ENCODE data around the gene YIPF4. TPM values are rescaled to one million over a fixed set of nuclear protein-coding genes. Genes with fewer than 3 reads are reported as not detected.
A peak's percentile ranks its signal among the peaks of the same experiment; 100 is the strongest.

The YIPF4 gene
- total and polyA plus RNA-seq, 2 of the 4 experiments (the other 2 are of a cell fraction), result 3.6 to 6.8 TPM

DNA sequence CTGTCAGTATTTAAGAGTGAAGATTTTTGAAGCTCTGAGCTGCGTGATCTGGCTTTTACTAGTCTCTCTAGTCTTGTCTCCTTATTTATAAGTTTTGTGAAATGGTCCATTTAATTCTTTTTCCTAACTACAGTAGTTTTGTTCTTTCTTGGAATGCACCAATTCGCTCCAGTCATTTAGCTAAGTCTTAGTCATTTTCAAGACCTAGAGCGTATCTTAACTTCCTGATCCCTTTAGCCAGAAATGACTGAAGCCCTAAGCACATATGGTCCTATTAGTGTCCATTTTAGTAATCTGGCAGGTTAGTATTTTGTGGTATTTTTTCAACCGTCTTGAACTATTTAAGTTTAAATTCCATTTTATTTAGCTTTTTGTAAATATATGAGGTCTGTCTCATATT, 82.7 kb downstream of the YIPF4 start:
- Histone ChIP-seq H2AK9ac (replicated peaks; ENCODE audit: low read depth, low read length, poor library complexity) (no peak overlapping the region), H3K4ac (ENCODE audit: low read depth, low read length) (no peak overlapping the region), H2BK5ac (ENCODE audit: low read depth, low read length, poor library complexity, severe bottlenecking) (peak overlapping the region; percentile 38), H2AK5ac (ENCODE audit: low read depth, low read length) (no peak overlapping the region), H3K9ac (ENCODE audit: low read depth, low read length) (no peak overlapping the region), H2BK20ac (ENCODE audit: low read depth, low read length) (no peak overlapping the region), H3K56ac (ENCODE audit: extremely low read depth, insufficient read depth, low read length) (no peak overlapping the region), H3K23ac (ENCODE audit: low read depth, low read length) (no peak overlapping the region), H4K5ac (ENCODE audit: low read depth, low read length) (no peak overlapping the region), H4K20me1 (ENCODE audit: insufficient read depth, low read length) (peaks cover 79% of the 10 kb centered on the region), H4K91ac (ENCODE audit: insufficient read depth, low read depth, low read length) (no peak overlapping the region), H3K4me1 (ENCODE audit: control insufficient read depth, insufficient read depth, low read length) (peaks cover 1% of the 10 kb centered on the region; the same call in 1 of the 2 replicates), H3K4me2 (ENCODE audit: low read depth, low read length) (peak overlapping the region; percentile 45; the same call in 1 of the 2 replicates), H3K9me3 (ENCODE audit: control insufficient read depth, insufficient read depth, low read length) (no peaks in the 10 kb centered on the region), H4K8ac (ENCODE audit: low read depth in 2 of 2, low read length in 2 of 2) (no peak overlapping the region), H2BK15ac (ENCODE audit: low read depth, low read length) (no peak overlapping the region), H3K14ac (replicated peaks; ENCODE audit: low read depth, low read length) (no peak overlapping the region), H2BK120ac (ENCODE audit: low read depth, low read length) (no peak overlapping the region), H3K4me3 (ENCODE audit: insufficient read depth, low read depth, low read length) (no peak overlapping the region), H3K36me3 (ENCODE audit: control insufficient read depth, insufficient read depth, low read length) (peaks cover 2% of the 10 kb centered on the region; the same call in 1 of the 2 replicates), H3K27ac (ENCODE audit: insufficient read depth, low read length) (no peak overlapping the region), H3K9me1 (ENCODE audit: insufficient read depth, low read length) (peaks cover 7% of the 10 kb centered on the region; the same call in 1 of the 2 replicates), H3K27me3 (ENCODE audit: control insufficient read depth, insufficient read depth, low read length) (no peaks in the 10 kb centered on the region), H3K79me1 (ENCODE audit: low read depth in 1 of 2, low read length in 2 of 2) (peaks cover 0 to 34% of the 10 kb centered on the region in 2 experiments; a peak in 2 of 4 replicates), H2AFZ (replicated peaks; ENCODE audit: low read length, poor library complexity) (no peak overlapping the region), H3K18ac (ENCODE audit: low read depth, low read length) (no peak overlapping the region)
- CTCF ChIA-PET, result interaction anchor here (0.8 kb wide), 1 partner anchor 69 kb away, joined by 3 read pairs; no protein-coding TSS in a partner anchor
- in situ Hi-C loops (cut with MboI; ENCODE audit: low sequenced_read_pairs), result no loop called here
- ATAC-seq (ENCODE audit: low read depth) (no peak), DNase-seq (peak; percentile 56)
- no CpG with 5 or more reads among the region's 4 CpGs for WGBS, 2 experiments (ENCODE audit: extremely low coverage in 2 of 2, insufficient read length in 1 of 2)
- intact Hi-C loops (cut with micrococcal nuclease), result no loop called here
- dilution Hi-C loops (cut with HindIII; ENCODE audit: low sequenced_read_pairs, unreplicated experiment), result no loop called here
- TF ChIP-seq SMC3 (IDR thresholded peaks at IDR 0.05; ENCODE audit: low read depth, low read length) (no peak), RFX5 (IDR thresholded peaks at IDR 0.05; ENCODE audit: low read depth, low read length) (no peak), MAZ (IDR thresholded peaks at IDR 0.05; ENCODE audit: borderline replicate concordance, low read depth, low read length) (no peak), MXI1 (IDR thresholded peaks at IDR 0.05; ENCODE audit: borderline replicate concordance, low read depth, low read length) (no peak), RCOR1 (IDR thresholded peaks at IDR 0.05; ENCODE audit: insufficient replicate concordance, low read length) (no peak), RAD21 (IDR thresholded peaks at IDR 0.05; ENCODE audit: low read length) (no peak), MAFK (IDR thresholded peaks at IDR 0.05; ENCODE audit: low read depth, low read length) (no peak), NFE2L2 (IDR thresholded peaks at IDR 0.05; ENCODE audit: low read depth, low read length) (no peak), CHD1 (IDR thresholded peaks at IDR 0.05; ENCODE audit: low read depth, low read length) (no peak), CEBPB (IDR thresholded peaks at IDR 0.05; ENCODE audit: low read depth, low read length) (no peak), FOS (IDR thresholded peaks at IDR 0.05; ENCODE audit: low read depth, low read length) (no peak), POLR2A (IDR thresholded peaks at IDR 0.05; ENCODE audit: low read depth, low read length) (no peak)
- TF ChIP-seq, protein P1, sequence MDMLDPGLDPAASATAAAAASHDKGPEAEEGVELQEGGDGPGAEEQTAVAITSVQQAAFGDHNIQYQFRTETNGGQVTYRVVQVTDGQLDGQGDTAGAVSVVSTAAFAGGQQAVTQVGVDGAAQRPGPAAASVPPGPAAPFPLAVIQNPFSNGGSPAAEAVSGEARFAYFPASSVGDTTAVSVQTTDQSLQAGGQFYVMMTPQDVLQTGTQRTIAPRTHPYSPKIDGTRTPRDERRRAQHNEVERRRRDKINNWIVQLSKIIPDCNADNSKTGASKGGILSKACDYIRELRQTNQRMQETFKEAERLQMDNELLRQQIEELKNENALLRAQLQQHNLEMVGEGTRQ (IDR thresholded peaks at IDR 0.05; ENCODE audit: low read depth, low read length), result no peak
- TF ChIP-seq, protein P2, sequence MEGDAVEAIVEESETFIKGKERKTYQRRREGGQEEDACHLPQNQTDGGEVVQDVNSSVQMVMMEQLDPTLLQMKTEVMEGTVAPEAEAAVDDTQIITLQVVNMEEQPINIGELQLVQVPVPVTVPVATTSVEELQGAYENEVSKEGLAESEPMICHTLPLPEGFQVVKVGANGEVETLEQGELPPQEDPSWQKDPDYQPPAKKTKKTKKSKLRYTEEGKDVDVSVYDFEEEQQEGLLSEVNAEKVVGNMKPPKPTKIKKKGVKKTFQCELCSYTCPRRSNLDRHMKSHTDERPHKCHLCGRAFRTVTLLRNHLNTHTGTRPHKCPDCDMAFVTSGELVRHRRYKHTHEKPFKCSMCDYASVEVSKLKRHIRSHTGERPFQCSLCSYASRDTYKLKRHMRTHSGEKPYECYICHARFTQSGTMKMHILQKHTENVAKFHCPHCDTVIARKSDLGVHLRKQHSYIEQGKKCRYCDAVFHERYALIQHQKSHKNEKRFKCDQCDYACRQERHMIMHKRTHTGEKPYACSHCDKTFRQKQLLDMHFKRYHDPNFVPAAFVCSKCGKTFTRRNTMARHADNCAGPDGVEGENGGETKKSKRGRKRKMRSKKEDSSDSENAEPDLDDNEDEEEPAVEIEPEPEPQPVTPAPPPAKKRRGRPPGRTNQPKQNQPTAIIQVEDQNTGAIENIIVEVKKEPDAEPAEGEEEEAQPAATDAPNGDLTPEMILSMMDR (conservative IDR thresholded peaks at IDR 0.05; ENCODE audit: low read depth, low read length), result no peak
- TF ChIP-seq, protein P3, sequence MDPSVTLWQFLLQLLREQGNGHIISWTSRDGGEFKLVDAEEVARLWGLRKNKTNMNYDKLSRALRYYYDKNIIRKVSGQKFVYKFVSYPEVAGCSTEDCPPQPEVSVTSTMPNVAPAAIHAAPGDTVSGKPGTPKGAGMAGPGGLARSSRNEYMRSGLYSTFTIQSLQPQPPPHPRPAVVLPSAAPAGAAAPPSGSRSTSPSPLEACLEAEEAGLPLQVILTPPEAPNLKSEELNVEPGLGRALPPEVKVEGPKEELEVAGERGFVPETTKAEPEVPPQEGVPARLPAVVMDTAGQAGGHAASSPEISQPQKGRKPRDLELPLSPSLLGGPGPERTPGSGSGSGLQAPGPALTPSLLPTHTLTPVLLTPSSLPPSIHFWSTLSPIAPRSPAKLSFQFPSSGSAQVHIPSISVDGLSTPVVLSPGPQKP (IDR thresholded peaks at IDR 0.05; ENCODE audit: borderline replicate concordance, low read depth, low read length), result no peak
- POLR2A ChIA-PET (ENCODE audit: unreplicated experiment), result interaction anchor here (0.5 to 0.6 kb wide), 2 partner anchors 11 to 60 kb away, joined by 3 read pairs; no protein-coding TSS in a partner anchor
- BruUV-seq (replicated peaks), result no TSS peak

All from IMR-90 (cell line).